GM23338 (cell line): Measurements from ENCODE around the gene CBARP.

ENCODE experiments used
- EZH2 ChIP-seq: fragments of 200-600 bp; sonication (generic); IDR thresholded peaks from one replicate; pipeline ENCODE4 v1.8.0; 2017; ENCODE audit warnings: antibody characterized with exemption, mild to moderate bottlenecking, low read depth; ENCODE audit not compliant: unreplicated experiment
- POLR2AphosphoS5 ChIP-seq: IDR thresholded peaks from 2 replicates; pipeline ENCODE4 v1.6.1; 2016; ENCODE audit warnings: antibody characterized with exemption, low read depth
- ZNF114 ChIP-seq: fragments of 250-450 bp; sonication (Bioruptor Pico); IDR thresholded peaks from 2 replicates; pipeline ENCODE4 v1.5.0; 2020; ENCODE audit warnings: mild to moderate bottlenecking, moderate library complexity
- TF ChIP-seq, protein P1 (sequence below), 2 experiments: fragments of 200-600 bp in 1 of 2; sonication (generic) in 1 of 2; conservative IDR thresholded peaks; 2 replicates each; pipeline versions ENCODE4 v1.5.1 to v1.6.1; 2016 to 2017; ENCODE audit warnings: antibody characterized with exemption in 2 of 2, low read depth in 2 of 2, mild to moderate bottlenecking in 2 of 2, moderate library complexity in 1 of 2

DNA sequence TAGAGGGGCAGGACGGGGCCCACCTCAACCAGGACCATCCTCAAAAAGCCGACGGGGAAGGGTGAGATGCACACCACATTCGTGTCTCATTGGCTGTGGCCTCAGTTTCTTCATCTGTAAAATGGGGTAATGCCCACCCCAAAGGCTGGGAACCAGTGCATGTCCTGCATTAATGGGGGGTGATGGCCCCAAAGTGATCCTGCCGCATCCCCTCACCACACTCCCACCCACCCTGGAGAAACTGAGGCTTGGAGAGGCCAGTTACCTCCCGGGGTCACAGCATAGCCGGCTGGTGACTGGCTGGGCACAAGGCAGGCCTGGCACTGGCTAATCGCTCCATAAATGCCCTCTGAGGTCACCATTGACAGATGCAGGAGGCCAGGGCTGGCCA, 9.9 kb upstream of the CBARP start:
- no peak for TF ChIP-seq EZH2
- TF ChIP-seq, protein P1, sequence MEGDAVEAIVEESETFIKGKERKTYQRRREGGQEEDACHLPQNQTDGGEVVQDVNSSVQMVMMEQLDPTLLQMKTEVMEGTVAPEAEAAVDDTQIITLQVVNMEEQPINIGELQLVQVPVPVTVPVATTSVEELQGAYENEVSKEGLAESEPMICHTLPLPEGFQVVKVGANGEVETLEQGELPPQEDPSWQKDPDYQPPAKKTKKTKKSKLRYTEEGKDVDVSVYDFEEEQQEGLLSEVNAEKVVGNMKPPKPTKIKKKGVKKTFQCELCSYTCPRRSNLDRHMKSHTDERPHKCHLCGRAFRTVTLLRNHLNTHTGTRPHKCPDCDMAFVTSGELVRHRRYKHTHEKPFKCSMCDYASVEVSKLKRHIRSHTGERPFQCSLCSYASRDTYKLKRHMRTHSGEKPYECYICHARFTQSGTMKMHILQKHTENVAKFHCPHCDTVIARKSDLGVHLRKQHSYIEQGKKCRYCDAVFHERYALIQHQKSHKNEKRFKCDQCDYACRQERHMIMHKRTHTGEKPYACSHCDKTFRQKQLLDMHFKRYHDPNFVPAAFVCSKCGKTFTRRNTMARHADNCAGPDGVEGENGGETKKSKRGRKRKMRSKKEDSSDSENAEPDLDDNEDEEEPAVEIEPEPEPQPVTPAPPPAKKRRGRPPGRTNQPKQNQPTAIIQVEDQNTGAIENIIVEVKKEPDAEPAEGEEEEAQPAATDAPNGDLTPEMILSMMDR (conservative IDR thresholded peaks at IDR 0.05; ENCODE audit: low read depth in 2 of 2): no peak
- no peak for TF ChIP-seq POLR2AphosphoS5
- TF ChIP-seq ZNF114: no peak
